ENCODE data around the gene TPCN2. TPM values are rescaled to one million over a fixed set of nuclear protein-coding genes. Genes with fewer than 3 reads are reported as not detected.
"Not testable (repeated sequence)": the region's sequence is repeated elsewhere in the genome, so short reads cannot be mapped to it uniquely, and the experiment has no call there.

The TPCN2 gene
- total and polyA plus RNA-seq, 4 donors: 8.7 to 25.9 (median 15.3) TPM

DNA sequence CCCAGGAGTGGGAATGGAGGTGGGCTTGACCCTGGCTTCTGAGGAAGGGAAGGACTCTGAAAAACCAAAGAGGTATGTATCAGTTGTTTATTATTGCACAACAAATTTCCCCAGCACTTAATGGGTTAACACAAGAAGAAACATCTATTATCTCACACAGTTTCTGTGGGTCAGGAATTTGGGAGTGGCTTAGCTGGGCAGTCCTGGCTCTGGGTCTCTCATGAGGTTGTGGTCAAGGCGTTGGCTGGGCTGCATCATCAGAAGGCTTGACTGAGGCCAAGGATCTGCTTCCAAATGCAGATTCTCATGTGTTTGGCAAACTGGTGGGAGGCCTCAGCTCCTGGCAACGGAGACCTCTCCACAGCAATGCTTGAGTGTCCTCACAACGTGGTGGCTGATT is 89.5 kb downstream of the TPCN2 start:
- H3K27ac ChIP-seq (ENCODE audit: low read depth, low read length): no peak overlapping the region
- WGBS (ENCODE audit: insufficient coverage): 59% methylated on average over 3 of the region's 3 CpGs
- H3K9me3 ChIP-seq (ENCODE audit: control insufficient read depth, insufficient read depth, low read length): no peaks in the 10 kb centered on the region
- no peaks in the 10 kb centered on the region for H3K27me3 ChIP-seq (ENCODE audit: control insufficient read depth, insufficient read depth, low read length)
- no peak overlapping the region for H3K4me3 ChIP-seq (ENCODE audit: low read depth, low read length)
- H3K4me1 ChIP-seq (ENCODE audit: control insufficient read depth, insufficient read depth, low read length): no peaks in the 10 kb centered on the region
- peaks cover 5% of the 10 kb centered on the region for H3K36me3 ChIP-seq (ENCODE audit: control insufficient read depth, insufficient read depth, low read length)
- DNase-seq (ENCODE audit: low read depth in 4 of 6, low spot score in 6 of 6): no peak

DNA sequence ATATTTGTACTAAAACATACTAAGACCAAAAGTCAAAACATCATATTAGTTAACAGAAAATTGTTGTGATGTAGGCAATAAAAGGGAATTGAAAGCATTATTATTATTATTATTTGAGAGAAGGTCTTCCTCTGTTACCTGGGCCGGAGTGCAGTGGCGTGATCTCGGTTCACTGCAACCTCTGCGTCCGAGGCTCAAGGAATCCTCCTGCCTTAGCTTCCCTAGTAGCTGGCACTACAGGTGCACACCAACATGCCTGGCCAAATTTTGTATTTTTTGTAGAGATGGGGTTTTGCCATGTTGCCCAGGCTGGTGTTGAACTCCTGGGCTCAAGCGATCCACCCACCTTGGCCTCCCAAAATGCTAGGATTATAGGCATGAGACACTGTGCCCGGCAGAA is 91.4 kb downstream of the TPCN2 start:
- H3K27me3 ChIP-seq (ENCODE audit: control insufficient read depth, insufficient read depth, low read length); H3K4me1 ChIP-seq (ENCODE audit: control insufficient read depth, insufficient read depth, low read length); DNase-seq (ENCODE audit: low read depth in 4 of 6, low spot score in 6 of 6); H3K9me3 ChIP-seq (ENCODE audit: control insufficient read depth, insufficient read depth, low read length); H3K27ac ChIP-seq (ENCODE audit: low read depth, low read length); H3K4me3 ChIP-seq (ENCODE audit: low read depth, low read length); H3K36me3 ChIP-seq (ENCODE audit: control insufficient read depth, insufficient read depth, low read length): not testable (repeated sequence)
- WGBS (ENCODE audit: insufficient coverage): 75% methylated on average over 2 of the region's 7 CpGs

DNA sequence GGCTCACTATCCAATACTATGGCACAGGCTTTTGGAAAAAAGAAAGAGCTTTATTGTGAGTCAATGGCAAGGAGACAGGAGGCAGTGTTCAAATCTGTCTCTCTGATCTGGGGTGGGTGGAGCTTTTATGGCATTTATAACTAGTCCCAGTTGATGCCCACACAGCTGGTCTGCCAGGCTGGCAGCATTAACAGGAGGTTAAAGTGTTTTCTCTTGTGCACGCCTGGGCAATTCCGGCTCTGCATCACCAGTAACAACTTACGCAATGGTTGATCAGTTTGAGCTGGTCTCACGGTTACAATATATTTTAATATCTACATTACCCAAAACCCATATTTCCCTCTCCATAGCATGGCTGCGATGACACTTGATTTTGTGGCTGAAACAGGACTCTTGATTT is 91.9 kb downstream of the TPCN2 start:
- Histone ChIP-seq H3K9me3 (ENCODE audit: control insufficient read depth, insufficient read depth, low read length) (no peaks in the 10 kb centered on the region), H3K27me3 (ENCODE audit: control insufficient read depth, insufficient read depth, low read length) (no peaks in the 10 kb centered on the region), H3K36me3 (ENCODE audit: control insufficient read depth, insufficient read depth, low read length) (peaks cover 5% of the 10 kb centered on the region), H3K4me3 (ENCODE audit: low read depth, low read length) (no peak overlapping the region), H3K4me1 (ENCODE audit: control insufficient read depth, insufficient read depth, low read length) (no peaks in the 10 kb centered on the region), H3K27ac (ENCODE audit: low read depth, low read length) (no peak overlapping the region)
- peak in 1 of 6 donors; percentile 68 for DNase-seq (ENCODE audit: low read depth in 4 of 6, low spot score in 6 of 6)
- 84% methylated on average over 5 of the region's 5 CpGs for WGBS (ENCODE audit: insufficient coverage)

DNA sequence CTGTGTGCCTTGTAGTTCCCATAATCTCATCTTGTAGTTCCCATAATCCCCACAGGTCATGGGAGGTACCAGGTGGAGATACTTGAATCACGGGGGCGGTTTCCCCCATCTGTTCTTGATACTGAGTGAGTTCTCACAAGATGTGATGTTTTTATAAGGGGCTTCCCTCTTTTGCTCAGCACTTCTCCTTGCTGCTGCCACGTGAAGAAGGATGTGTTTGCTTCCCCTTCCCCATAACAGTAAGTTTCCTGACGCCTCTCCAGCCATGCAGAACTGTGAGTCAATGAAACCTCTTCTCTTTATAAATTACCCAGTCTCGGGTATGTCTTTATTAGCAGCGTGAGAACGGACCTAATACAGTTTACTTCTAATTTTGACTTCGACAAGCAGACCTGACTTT is 93.0 kb downstream of the TPCN2 start:
- H3K4me3 ChIP-seq (ENCODE audit: low read depth, low read length): no peak overlapping the region
- no CpG with 5 or more reads among the region's 8 CpGs for WGBS (ENCODE audit: insufficient coverage)
- H3K36me3 ChIP-seq (ENCODE audit: control insufficient read depth, insufficient read depth, low read length): peaks cover under 1% of the 10 kb centered on the region
- H3K9me3 ChIP-seq (ENCODE audit: control insufficient read depth, insufficient read depth, low read length): peaks cover 3% of the 10 kb centered on the region
- no peaks in the 10 kb centered on the region for H3K27me3 ChIP-seq (ENCODE audit: control insufficient read depth, insufficient read depth, low read length)
- no peak overlapping the region for H3K27ac ChIP-seq (ENCODE audit: low read depth, low read length)
- no peaks in the 10 kb centered on the region for H3K4me1 ChIP-seq (ENCODE audit: control insufficient read depth, insufficient read depth, low read length)
- no peak for DNase-seq (ENCODE audit: low read depth in 4 of 6, low spot score in 6 of 6)

DNA sequence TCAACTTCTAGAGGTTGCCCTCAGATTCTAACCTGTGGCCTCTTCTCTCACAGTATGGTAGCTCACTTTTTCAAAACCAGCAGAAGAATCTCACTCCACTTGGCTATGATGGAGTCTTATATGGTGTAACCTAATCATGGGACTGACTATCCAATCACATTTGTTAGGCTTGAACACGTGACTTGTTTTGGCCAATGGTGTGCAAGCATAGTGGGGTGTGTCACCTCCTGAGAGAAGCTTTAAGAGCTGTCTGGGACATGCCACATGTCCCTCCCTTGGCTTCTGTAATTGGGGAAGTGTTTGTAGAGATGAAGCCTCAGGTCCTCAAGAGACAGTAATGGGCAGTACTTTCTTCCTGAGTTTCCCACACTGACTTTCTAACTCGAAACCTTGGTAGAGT is 94.2 kb downstream of the TPCN2 start:
- 92% methylated on average over 2 of the region's 2 CpGs for WGBS (ENCODE audit: insufficient coverage)
- no peak overlapping the region for H3K27ac ChIP-seq (ENCODE audit: low read depth, low read length)
- H3K36me3 ChIP-seq (ENCODE audit: control insufficient read depth, insufficient read depth, low read length): no peaks in the 10 kb centered on the region
- peaks cover 3% of the 10 kb centered on the region for H3K9me3 ChIP-seq (ENCODE audit: control insufficient read depth, insufficient read depth, low read length)
- H3K4me3 ChIP-seq (ENCODE audit: low read depth, low read length): no peak overlapping the region
- no peaks in the 10 kb centered on the region for H3K27me3 ChIP-seq (ENCODE audit: control insufficient read depth, insufficient read depth, low read length)
- no peak for DNase-seq (ENCODE audit: low read depth in 4 of 6, low spot score in 6 of 6)
- no peaks in the 10 kb centered on the region for H3K4me1 ChIP-seq (ENCODE audit: control insufficient read depth, insufficient read depth, low read length)

DNA sequence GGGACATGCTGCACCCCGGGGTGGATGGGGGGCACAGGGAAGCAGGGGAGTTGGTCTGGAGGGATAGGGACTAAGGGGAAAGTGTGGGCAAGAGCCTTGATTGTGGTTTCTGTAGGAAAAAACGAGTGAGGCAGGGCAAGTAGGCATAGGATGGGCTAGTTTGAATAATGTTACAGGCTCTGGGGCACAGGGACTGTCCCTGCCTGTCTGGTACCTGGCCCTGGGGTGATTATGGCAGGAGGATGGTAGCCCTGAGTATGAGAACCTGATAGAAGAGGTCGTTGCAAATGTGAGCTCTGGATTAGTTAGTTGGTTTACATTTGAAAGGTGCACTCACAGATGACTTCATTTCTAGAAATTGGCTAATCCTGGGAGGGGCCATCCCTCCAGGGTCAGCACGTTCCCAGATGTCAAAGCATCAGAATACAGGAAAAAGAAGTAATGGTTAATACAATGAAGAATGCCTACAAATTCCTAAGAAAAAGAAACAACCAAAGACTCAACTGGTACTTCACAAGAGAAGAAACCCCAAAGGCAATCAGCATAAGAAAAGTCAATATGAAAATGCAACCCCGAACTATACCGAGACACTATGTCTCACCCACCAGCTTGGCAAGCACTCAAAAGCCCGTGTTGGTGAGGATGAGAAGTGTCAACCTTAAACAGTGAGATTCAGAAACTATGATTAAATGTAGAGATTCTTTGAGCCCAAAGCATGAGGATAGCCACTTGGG is 95.8 kb downstream of the TPCN2 start:
- Histone ChIP-seq H3K9me3 (ENCODE audit: control insufficient read depth, insufficient read depth, low read length) (peaks cover 3% of the 10 kb centered on the region), H3K36me3 (ENCODE audit: control insufficient read depth, insufficient read depth, low read length) (no peaks in the 10 kb centered on the region), H3K4me1 (ENCODE audit: control insufficient read depth, insufficient read depth, low read length) (no peaks in the 10 kb centered on the region), H3K27me3 (ENCODE audit: control insufficient read depth, insufficient read depth, low read length) (no peaks in the 10 kb centered on the region), H3K4me3 (ENCODE audit: low read depth, low read length) (no peak overlapping the region), H3K27ac (ENCODE audit: low read depth, low read length) (no peak overlapping the region)
- no peak for DNase-seq (ENCODE audit: low read depth in 4 of 6, low spot score in 6 of 6)
- WGBS (ENCODE audit: insufficient coverage): 62% methylated on average over 3 of the region's 7 CpGs

DNA sequence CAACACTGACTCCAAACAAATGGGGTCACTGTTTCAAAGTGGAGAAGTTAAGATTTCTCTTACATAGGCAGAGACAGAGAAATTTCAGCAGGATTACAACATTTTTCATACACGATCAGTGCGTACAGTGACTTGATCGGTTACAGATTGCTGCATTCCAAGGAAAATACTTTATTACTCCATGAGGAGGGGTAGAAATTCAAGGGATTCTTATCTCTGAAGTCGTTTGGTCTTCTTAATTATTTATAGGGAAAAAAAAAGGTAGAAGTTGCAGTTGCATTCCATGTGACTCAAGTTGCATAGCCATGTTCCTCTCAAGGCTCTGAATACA is 96.3 kb downstream of the TPCN2 start:
- no peaks in the 10 kb centered on the region for H3K27me3 ChIP-seq (ENCODE audit: control insufficient read depth, insufficient read depth, low read length)
- H3K4me1 ChIP-seq (ENCODE audit: control insufficient read depth, insufficient read depth, low read length): no peaks in the 10 kb centered on the region
- no CpG with 5 or more reads among the region's 4 CpGs for WGBS (ENCODE audit: insufficient coverage)
- peaks cover 3% of the 10 kb centered on the region for H3K9me3 ChIP-seq (ENCODE audit: control insufficient read depth, insufficient read depth, low read length)
- no peak for DNase-seq (ENCODE audit: low read depth in 4 of 6, low spot score in 6 of 6)
- no peaks in the 10 kb centered on the region for H3K36me3 ChIP-seq (ENCODE audit: control insufficient read depth, insufficient read depth, low read length)
- H3K4me3 ChIP-seq (ENCODE audit: low read depth, low read length): no peak overlapping the region
- no peak overlapping the region for H3K27ac ChIP-seq (ENCODE audit: low read depth, low read length)

DNA sequence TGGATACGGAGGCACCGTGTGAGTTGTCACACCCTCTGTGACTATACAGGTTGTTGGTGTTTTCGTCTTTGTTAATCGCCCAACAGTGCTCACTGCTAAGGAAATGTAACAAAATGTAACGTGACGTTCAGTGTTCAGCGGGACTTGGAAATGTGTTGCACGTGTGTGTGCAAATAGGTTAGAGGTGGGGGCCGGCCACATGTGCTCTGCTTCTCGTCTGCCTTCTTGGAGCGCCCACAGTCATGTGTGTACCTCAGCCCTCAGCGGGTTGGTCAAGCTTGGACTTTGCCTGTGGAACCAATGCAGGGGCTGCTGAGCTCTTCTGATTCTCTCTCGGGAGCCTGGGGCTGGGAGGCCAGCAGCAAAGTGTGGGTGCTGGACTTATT is 99.6 kb downstream of the TPCN2 start:
- Histone ChIP-seq H3K27ac (ENCODE audit: low read depth, low read length) (no peak overlapping the region), H3K4me1 (ENCODE audit: control insufficient read depth, insufficient read depth, low read length) (peaks cover 13% of the 10 kb centered on the region), H3K4me3 (ENCODE audit: low read depth, low read length) (no peak overlapping the region), H3K9me3 (ENCODE audit: control insufficient read depth, insufficient read depth, low read length) (peaks cover 5% of the 10 kb centered on the region), H3K27me3 (ENCODE audit: control insufficient read depth, insufficient read depth, low read length) (peaks cover 2% of the 10 kb centered on the region), H3K36me3 (ENCODE audit: control insufficient read depth, insufficient read depth, low read length) (no peaks in the 10 kb centered on the region)
- no peak for DNase-seq (ENCODE audit: low read depth in 4 of 6, low spot score in 6 of 6)
- WGBS (ENCODE audit: insufficient coverage): 95% methylated on average over 13 of the region's 13 CpGs

DNA sequence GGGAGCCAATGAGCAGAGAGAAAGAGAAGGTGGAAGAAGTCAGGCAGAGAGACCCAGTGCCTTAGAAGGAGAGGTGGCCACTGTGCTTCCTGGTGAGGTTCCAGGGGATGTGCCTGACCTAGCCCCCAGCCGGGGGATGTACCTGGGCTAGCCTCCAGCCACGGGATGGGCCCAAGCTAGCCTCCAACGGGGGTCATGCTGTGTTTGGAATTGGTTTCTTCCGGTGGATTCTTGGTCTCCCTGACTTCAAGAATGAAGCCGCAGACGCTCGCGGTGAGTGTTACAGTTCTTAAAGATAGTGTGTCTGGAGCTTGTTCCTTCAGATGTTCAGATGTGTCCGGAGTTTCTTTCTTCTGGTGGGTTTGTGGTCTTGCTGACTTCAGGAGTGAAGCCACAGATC is 100.1 kb downstream of the TPCN2 start:
- H3K27me3 ChIP-seq (ENCODE audit: control insufficient read depth, insufficient read depth, low read length): peaks cover 2% of the 10 kb centered on the region
- no peaks in the 10 kb centered on the region for H3K36me3 ChIP-seq (ENCODE audit: control insufficient read depth, insufficient read depth, low read length)
- 88% methylated on average over 8 of the region's 9 CpGs for WGBS (ENCODE audit: insufficient coverage)
- H3K27ac ChIP-seq (ENCODE audit: low read depth, low read length): no peak overlapping the region
- no peak for DNase-seq (ENCODE audit: low read depth in 4 of 6, low spot score in 6 of 6)
- peaks cover 5% of the 10 kb centered on the region for H3K9me3 ChIP-seq (ENCODE audit: control insufficient read depth, insufficient read depth, low read length)
- H3K4me1 ChIP-seq (ENCODE audit: control insufficient read depth, insufficient read depth, low read length): peaks cover 16% of the 10 kb centered on the region
- H3K4me3 ChIP-seq (ENCODE audit: low read depth, low read length): no peak overlapping the region

DNA sequence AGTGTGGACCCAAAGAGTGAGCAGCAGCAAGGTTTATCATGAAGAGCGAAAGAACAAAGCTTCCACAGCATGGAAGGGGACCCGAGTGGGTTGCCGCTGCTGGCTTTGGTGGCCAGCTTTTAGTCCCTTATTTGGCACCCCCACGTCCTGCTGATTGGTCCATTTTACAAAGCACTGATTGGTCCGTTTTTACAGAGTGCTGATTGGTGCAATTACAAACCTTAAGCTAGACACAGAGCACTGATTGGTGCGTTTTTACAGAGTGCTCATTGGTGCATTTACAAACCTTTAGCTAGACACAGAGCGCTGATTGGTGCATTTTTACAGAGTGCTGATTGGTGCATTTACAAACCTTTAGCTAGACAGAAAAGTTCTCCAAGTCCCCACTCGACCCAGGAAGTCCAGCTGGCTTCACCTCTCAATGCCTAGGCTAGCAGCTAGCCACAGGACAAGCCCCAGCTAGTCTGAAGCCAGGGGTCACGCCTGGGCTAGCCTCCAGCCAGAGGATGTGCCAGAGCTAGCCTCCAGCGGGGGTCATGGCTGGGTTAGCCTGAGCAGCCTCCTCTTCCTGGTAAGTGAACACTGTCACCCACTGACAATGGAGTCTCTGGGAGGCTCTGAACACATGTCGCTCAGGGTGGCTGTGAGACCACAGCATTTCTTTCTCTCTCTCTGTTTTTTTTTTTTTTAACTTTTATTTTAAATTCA is 100.8 kb downstream of the TPCN2 start:
- H3K4me3 ChIP-seq (ENCODE audit: low read depth, low read length): not testable (repeated sequence)
- WGBS (ENCODE audit: insufficient coverage): 92% methylated on average over 10 of the region's 11 CpGs

More for the DNA sequence above, 100.8 kb downstream of the TPCN2 start:
- H3K27ac ChIP-seq (ENCODE audit: low read depth, low read length); H3K9me3 ChIP-seq (ENCODE audit: control insufficient read depth, insufficient read depth, low read length); DNase-seq (ENCODE audit: low read depth in 4 of 6, low spot score in 6 of 6); H3K27me3 ChIP-seq (ENCODE audit: control insufficient read depth, insufficient read depth, low read length); H3K36me3 ChIP-seq (ENCODE audit: control insufficient read depth, insufficient read depth, low read length): not testable (repeated sequence)
- peaks cover 16% of the 10 kb centered on the region for H3K4me1 ChIP-seq (ENCODE audit: control insufficient read depth, insufficient read depth, low read length)

Measured in spinal cord (tissue), 10 donors.